Spleen (tissue), 11 donors: Measurements from ENCODE around the gene EDAR. TPM values are rescaled to one million over a fixed set of nuclear protein-coding genes. Genes with fewer than 3 reads are reported as not detected.

Experiments used
- DNase-seq: peaks from one replicate; pipeline ENCODE4 v3.0.0-alpha.2; 2020
- H3K27ac ChIP-seq, 8 donors: fragments of 200-600 bp; sonication (generic) in 7 of 8; 1 replicate in 4 of 8; 2 replicates in 4 of 8; pipeline versions ENCODE4 v1.5.0 to v1.8.0; 2016 to 2021; ENCODE audit warnings: inconsistent platforms in 4 of 8, mild to moderate bottlenecking in 4 of 8, moderate library complexity in 1 of 8
- H3K27me3 ChIP-seq, 7 donors: fragments of 200-600 bp; sonication (generic) in 6 of 7; replicated peaks in 1 of 7; 1 replicate in 4 of 7; 2 replicates in 3 of 7; pipeline versions ENCODE4 v1.5.0 to v1.8.0; 2016 to 2021; ENCODE audit warnings: inconsistent platforms in 3 of 7, mild to moderate bottlenecking in 1 of 7
- H3K36me3 ChIP-seq, 6 donors: fragments of 200-600 bp; sonication (generic) in 5 of 6; 1 replicate in 4 of 6; 2 replicates in 2 of 6; pipeline versions ENCODE4 v1.5.0 to v1.8.0; 2016 to 2021; ENCODE audit warnings: inconsistent platforms in 2 of 6
- H3K4me1 ChIP-seq, 6 donors: fragments of 200-600 bp; sonication (generic) in 5 of 6; 1 replicate in 3 of 6; 2 replicates in 3 of 6; pipeline versions ENCODE4 v1.5.0 to v1.8.0; 2016 to 2021; ENCODE audit warnings: inconsistent platforms in 3 of 6
- H3K4me3 ChIP-seq, 8 donors: fragments of 200-600 bp; sonication (generic) in 7 of 8; 1 replicate in 4 of 8; 2 replicates in 4 of 8; pipeline versions ENCODE4 v1.5.0 to v1.8.0; 2016 to 2021; ENCODE audit warnings: inconsistent platforms in 4 of 8, mild to moderate bottlenecking in 4 of 8, moderate library complexity in 2 of 8
- H3K9me3 ChIP-seq, 8 donors: fragments of 200-600 bp; sonication (generic) in 7 of 8; 1 replicate in 4 of 8; 2 replicates in 4 of 8; pipeline versions ENCODE4 v1.5.0 to v1.8.0; 2016 to 2021; ENCODE audit warnings: inconsistent platforms in 4 of 8
- CTCF ChIP-seq, 11 experiments: fragments of 200-600 bp in 7 of 11; fragments of 450-650 bp in 4 of 11; sonication (generic) in 4 of 11; IDR thresholded peaks in 8 of 11; conservative IDR thresholded peaks in 3 of 11; 1 replicate in 7 of 11; 2 replicates in 4 of 11; pipeline versions ENCODE4 v1.4.0 to v1.8.0; 2016 to 2021; ENCODE audit warnings: antibody characterized with exemption in 11 of 11, inconsistent platforms in 4 of 11, mild to moderate bottlenecking in 1 of 11
- POLR2A ChIP-seq, 3 donors: fragments of 450-650 bp; IDR thresholded peaks; one replicate each; pipeline ENCODE4 v1.5.1; 2017; ENCODE audit warnings: antibody characterized with exemption in 3 of 3, mild to moderate bottlenecking in 1 of 3
- POLR2AphosphoS5 ChIP-seq, 3 donors: sonication (generic); formaldehyde crosslinking; IDR thresholded peaks; one replicate each; pipeline ENCODE4 v1.5.1; 2017; ENCODE audit warnings: antibody characterized with exemption in 3 of 3
- WGBS, 5 donors: extraction: QIAGEN DNeasy Blood & Tissue Kit in 3 of 5; methylation state at CpG; one replicate each; pipeline versions ENCODE4 v1.1.5 to v1.1.7; 2013 to 2018; 5-methylcytosine and 5-hydroxymethylcytosine counted together
- intact Hi-C: fragments of 100-400 bp; cut with DNase I; formaldehyde crosslinking; loops from one replicate; pipeline ENCODE4 v1.15.0; 2023; ENCODE audit warnings: low total_unique reads
- polyA plus RNA-seq, 3 donors: library from polyadenylated mRNA; stranded (reverse); fragments of 200-250 nt; gene quantifications; one replicate each; pipeline ENCODE4 v1.2.1, GENCODE V29; 2013
- total RNA-seq, 7 donors: library from RNA; depleted of rRNA in 3 of 7; stranded (reverse); fragments of >200 nt in 3 of 7; fragmentation: NEBNext Ultra II Directional in 4 of 7; extraction: Animal tissue kit (Norgen Biotek cat#: 25700) in 4 of 7; gene quantifications; one replicate each; pipeline versions ENCODE4 v1.1.0 to v1.2.1, GENCODE V29; 2016 to 2021
- donor health status: healthy with polysubstance abuse.
- donor health status: DM: no; HTN: no; CAD: no; lungs with moderate emphysema.
- donor health status: DM: no; HTN: no; CAD: no.
- donor health status: Bipolar disorder and iron deficiency.
- donor health status: healthy.
- donor health status: DM: no; HTN: no; CAD: no.
- donor health status: DM: yes; HTN: yes; CAD: no.

Gene EDAR
- total and polyA plus RNA-seq, 10 donors: 0.02 to 0.67 (median 0.15) TPM; not detected in 2

GRCh38 chr2:108907822-108908712 is 81.0 kb downstream of the EDAR start:
- no peak overlapping the region for H3K4me3 ChIP-seq

GRCh38 chr2:108906403-108907077 is 82.5 kb downstream of the EDAR start:
- no peak overlapping the region for H3K27ac ChIP-seq
- intact Hi-C loops: no loop called here
- no peak overlapping the region for H3K4me3 ChIP-seq
- TF ChIP-seq POLR2A (IDR thresholded peaks at IDR 0.05) (no peak), POLR2AphosphoS5 (IDR thresholded peaks at IDR 0.05) (no peak), CTCF (IDR thresholded peaks at IDR 0.05 in 8 of 11, conservative IDR thresholded peaks at IDR 0.05 in 3 of 11) (no peak)
- H3K27me3 ChIP-seq: peaks cover 0 to 4% (median 0%) of the 10 kb centered on the region in 7 donors
- WGBS, 5 donors: 76 to 86% (median 79%) methylated on average over 14 to 15 of the region's 15 CpGs
- peak; percentile 61 for DNase-seq
- peaks cover 0 to 1% (median 0%) of the 10 kb centered on the region in 8 donors for H3K9me3 ChIP-seq
- H3K4me1 ChIP-seq: no peaks in the 10 kb centered on the region
- no peaks in the 10 kb centered on the region for H3K36me3 ChIP-seq

More at GRCh38 chr2:108907822-108908712, 81.0 kb downstream of the EDAR start:
- intact Hi-C loops: no loop called here
- no peak overlapping the region for H3K27ac ChIP-seq
- H3K27me3 ChIP-seq: peaks cover 0 to 4% (median 0%) of the 10 kb centered on the region in 7 donors
- peak; percentile 66 for DNase-seq
- H3K36me3 ChIP-seq: no peaks in the 10 kb centered on the region
- H3K4me1 ChIP-seq: no peaks in the 10 kb centered on the region
- TF ChIP-seq CTCF (IDR thresholded peaks at IDR 0.05 in 8 of 11, conservative IDR thresholded peaks at IDR 0.05 in 3 of 11) (no peak), POLR2A (IDR thresholded peaks at IDR 0.05) (no peak), POLR2AphosphoS5 (IDR thresholded peaks at IDR 0.05) (no peak)
- 87 to 91% (median 90%) methylated on average over 7 to 24 of the region's 24 CpGs for WGBS, 5 donors
- no peaks in the 10 kb centered on the region for H3K9me3 ChIP-seq

- intact Hi-C loops: no loop called here
- Histone ChIP-seq H3K27me3 (peaks cover 0 to 4% (median 0%) of the 10 kb centered on the region in 7 donors), H3K9me3 (peaks cover 0 to 7% (median 0%) of the 10 kb centered on the region in 8 donors), H3K36me3 (no peaks in the 10 kb centered on the region), H3K27ac (no peak overlapping the region), H3K4me1 (no peaks in the 10 kb centered on the region), H3K4me3 (no peak overlapping the region)
- peak; percentile 43 for DNase-seq
- WGBS, 5 donors: 77 to 87% (median 85%) methylated on average over 10 to 13 of the region's 13 CpGs
- TF ChIP-seq POLR2A (IDR thresholded peaks at IDR 0.05) (no peak), POLR2AphosphoS5 (IDR thresholded peaks at IDR 0.05) (no peak), CTCF (IDR thresholded peaks at IDR 0.05 in 8 of 11, conservative IDR thresholded peaks at IDR 0.05 in 3 of 11) (no peak)
Observed at GRCh38 chr2:108905906-108906305, 83.1 kb downstream of the EDAR start.

GRCh38 chr2:108905176-108905575 is 83.8 kb downstream of the EDAR start:
- H3K9me3 ChIP-seq: peaks cover 0 to 15% (median 5%) of the 10 kb centered on the region in 8 donors
- TF ChIP-seq POLR2AphosphoS5 (IDR thresholded peaks at IDR 0.05) (no peak), POLR2A (IDR thresholded peaks at IDR 0.05) (no peak), CTCF (IDR thresholded peaks at IDR 0.05 in 8 of 11, conservative IDR thresholded peaks at IDR 0.05 in 3 of 11) (no peak)
- H3K4me1 ChIP-seq: no peaks in the 10 kb centered on the region
- 75 to 85% (median 83%) methylated on average over 3 of the region's 3 CpGs for WGBS, 5 donors
- intact Hi-C loops: no loop called here
- H3K4me3 ChIP-seq: no peak overlapping the region
- H3K27me3 ChIP-seq: no peaks in the 10 kb centered on the region
- peak; percentile 34 for DNase-seq
- H3K36me3 ChIP-seq: no peaks in the 10 kb centered on the region
- no peak overlapping the region for H3K27ac ChIP-seq
